DOHH2 (cell line): ENCODE data around the gene PLAC8.

Experiments
- EZH2phosphoT487 ChIP-seq: fragments of 200-600 bp; sonication (generic); IDR thresholded peaks from 2 replicates; pipeline ENCODE4 v1.6.1; 2017; ENCODE audit warnings: borderline replicate concordance, mild to moderate bottlenecking, antibody characterized with exemption, low read length, moderate library complexity, mixed read lengths
- TF ChIP-seq, protein P1 (sequence below): fragments of 200-600 bp; sonication (generic); IDR thresholded peaks from one replicate; pipeline ENCODE4 v1.5.1; 2014; ENCODE audit warnings: antibody characterized with exemption, mild to moderate bottlenecking, low read depth, low read length; ENCODE audit not compliant: poor library complexity, severe bottlenecking

DNA sequence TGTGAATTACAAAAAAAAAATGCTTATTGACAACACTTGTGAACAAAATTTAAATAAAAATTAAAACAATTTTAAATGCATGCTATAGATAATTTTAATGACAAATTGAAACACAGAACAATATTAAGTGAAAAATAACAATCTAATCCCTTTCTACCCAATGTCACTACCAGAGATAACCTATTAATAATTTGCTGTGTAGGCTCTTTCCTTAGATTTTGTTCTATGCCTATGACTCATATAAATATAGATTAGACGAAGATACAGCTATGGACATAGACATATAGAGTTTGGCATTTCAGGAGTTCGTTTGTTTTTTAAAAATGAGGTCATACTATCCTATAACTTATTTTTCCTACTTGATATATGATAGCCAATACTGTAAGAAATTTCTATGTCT, 18.1 kb downstream of the PLAC8 start:
- TF ChIP-seq, protein P1, sequence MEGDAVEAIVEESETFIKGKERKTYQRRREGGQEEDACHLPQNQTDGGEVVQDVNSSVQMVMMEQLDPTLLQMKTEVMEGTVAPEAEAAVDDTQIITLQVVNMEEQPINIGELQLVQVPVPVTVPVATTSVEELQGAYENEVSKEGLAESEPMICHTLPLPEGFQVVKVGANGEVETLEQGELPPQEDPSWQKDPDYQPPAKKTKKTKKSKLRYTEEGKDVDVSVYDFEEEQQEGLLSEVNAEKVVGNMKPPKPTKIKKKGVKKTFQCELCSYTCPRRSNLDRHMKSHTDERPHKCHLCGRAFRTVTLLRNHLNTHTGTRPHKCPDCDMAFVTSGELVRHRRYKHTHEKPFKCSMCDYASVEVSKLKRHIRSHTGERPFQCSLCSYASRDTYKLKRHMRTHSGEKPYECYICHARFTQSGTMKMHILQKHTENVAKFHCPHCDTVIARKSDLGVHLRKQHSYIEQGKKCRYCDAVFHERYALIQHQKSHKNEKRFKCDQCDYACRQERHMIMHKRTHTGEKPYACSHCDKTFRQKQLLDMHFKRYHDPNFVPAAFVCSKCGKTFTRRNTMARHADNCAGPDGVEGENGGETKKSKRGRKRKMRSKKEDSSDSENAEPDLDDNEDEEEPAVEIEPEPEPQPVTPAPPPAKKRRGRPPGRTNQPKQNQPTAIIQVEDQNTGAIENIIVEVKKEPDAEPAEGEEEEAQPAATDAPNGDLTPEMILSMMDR = no peak
- TF ChIP-seq EZH2phosphoT487 = no peak
